Sigmoid colon (tissue), 7 donors: ENCODE data around the gene GSG1L. TPM values are rescaled to one million over a fixed set of nuclear protein-coding genes. Genes with fewer than 3 reads are reported as not detected.

Experiments
- DNase-seq: peaks from one replicate; pipeline ENCODE4 v3.0.0-alpha.2; 2019
- H3K27ac ChIP-seq, 4 donors: fragments of 200-600 bp; sonication (generic); one replicate each; pipeline ENCODE4 v1.5.1; 2016 to 2019; ENCODE audit warnings: mild to moderate bottlenecking in 1 of 4
- H3K27me3 ChIP-seq, 3 donors: fragments of 200-600 bp; sonication (generic); one replicate each; pipeline ENCODE4 v1.5.1; 2019; ENCODE audit warnings: mild to moderate bottlenecking in 1 of 3
- H3K36me3 ChIP-seq, 4 donors: fragments of 200-600 bp; sonication (generic); one replicate each; pipeline ENCODE4 v1.5.1; 2016 to 2019
- H3K4me1 ChIP-seq, 4 donors: fragments of 200-600 bp; sonication (generic); one replicate each; pipeline ENCODE4 v1.5.1; 2017 to 2019
- H3K4me3 ChIP-seq, 4 donors: fragments of 200-600 bp; sonication (generic); one replicate each; pipeline ENCODE4 v1.5.1; 2017 to 2019; ENCODE audit warnings: mild to moderate bottlenecking in 2 of 4, moderate library complexity in 1 of 4
- H3K9me3 ChIP-seq, 4 donors: fragments of 200-600 bp in 3 of 4; sonication (generic) in 3 of 4; one replicate each; pipeline versions ENCODE4 v1.5.1 to v1.6.1; 2013 to 2019
- EP300 ChIP-seq, 4 donors: sonication (generic); formaldehyde crosslinking; IDR thresholded peaks; one replicate each; pipeline ENCODE4 v1.6.1; 2017; ENCODE audit warnings: antibody characterized with exemption in 4 of 4
- POLR2A ChIP-seq, 2 donors: fragments of 450-650 bp; IDR thresholded peaks; one replicate each; pipeline ENCODE4 v1.6.1; 2016; ENCODE audit warnings: antibody characterized with exemption in 2 of 2, mild to moderate bottlenecking in 2 of 2, moderate library complexity in 2 of 2
- POLR2AphosphoS5 ChIP-seq, 4 donors: sonication (generic); formaldehyde crosslinking; IDR thresholded peaks; one replicate each; pipeline ENCODE4 v1.6.1; 2017; ENCODE audit warnings: antibody characterized with exemption in 4 of 4
- WGBS, 2 donors: extraction: QIAGEN DNeasy Blood & Tissue Kit; methylation state at CpG; one replicate each; pipeline ENCODE4 v1.1.7; 2013; 5-methylcytosine and 5-hydroxymethylcytosine counted together
- intact Hi-C: fragments of 100-400 bp; cut with DNase I; formaldehyde crosslinking; loops from one replicate; pipeline ENCODE4 v1.15.1; 2023
- polyA plus RNA-seq, 3 donors: library from polyadenylated mRNA; stranded (reverse); fragments of 200-250 nt; gene quantifications; one replicate each; pipeline ENCODE4 v1.2.3, GENCODE V29; 2013
- total RNA-seq, 4 donors: library from RNA; depleted of rRNA; stranded (reverse); fragments of >200 nt; gene quantifications; one replicate each; pipeline ENCODE4 v1.1.0, GENCODE V29; 2016
- TF ChIP-seq, protein P1 (sequence below), 4 experiments: fragments of 450-650 bp in 3 of 4; fragments of 200-600 bp in 1 of 4; IDR thresholded peaks; one replicate each; pipeline ENCODE4 v1.5.1; 2016 to 2019; ENCODE audit warnings: antibody characterized with exemption in 4 of 4, mild to moderate bottlenecking in 3 of 4, moderate library complexity in 2 of 4
- donor health status: healthy with polysubstance abuse.
- donor health status: Bipolar disorder and iron deficiency.
- donor health status: healthy.

GSG1L gene
- total and polyA plus RNA-seq, 7 donors = 0.25 to 0.66 (median 0.36) TPM; not detected in 2

DNA sequence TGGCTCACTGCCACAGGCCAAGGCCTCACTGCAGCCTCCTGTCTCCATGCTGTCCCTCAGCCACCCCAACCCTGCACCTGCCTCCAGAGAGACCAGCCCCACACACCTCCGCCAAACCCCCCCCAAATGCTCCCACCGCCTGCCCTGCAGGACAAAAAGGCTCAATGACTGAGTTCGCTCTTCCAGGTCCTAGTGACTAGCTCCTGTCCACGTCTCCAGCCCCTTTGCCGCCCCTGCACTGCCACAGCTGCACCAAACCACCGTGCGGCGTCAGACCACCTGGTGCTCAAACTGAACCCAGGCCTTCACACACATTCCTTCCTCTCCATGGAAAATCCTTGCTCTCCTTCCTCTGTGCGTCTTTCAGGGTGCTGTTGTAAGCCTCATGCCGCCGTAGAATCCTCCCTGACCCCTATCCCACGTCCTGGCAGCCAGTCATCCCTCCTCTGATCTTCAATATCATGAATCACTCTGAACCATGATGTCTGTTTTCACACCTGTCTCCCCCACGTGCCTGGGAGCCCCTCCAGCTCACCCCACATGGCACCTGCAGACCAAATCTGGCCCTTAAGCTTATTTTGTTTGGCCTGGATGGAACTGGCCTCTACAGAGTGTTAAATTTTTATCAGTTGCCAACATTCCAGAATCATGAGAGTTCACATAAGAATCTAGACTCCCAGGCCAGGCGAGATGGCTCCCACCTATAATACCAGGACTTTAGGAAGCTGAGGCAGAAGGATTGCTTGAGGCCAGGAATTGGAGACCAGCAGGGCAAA lies 4.3 kb upstream of the GSG1L start:
- H3K36me3 ChIP-seq = no peaks in the 10 kb centered on the region
- intact Hi-C loops = loop anchor here (10.0 kb wide), 1 partner anchor 373 kb away; no protein-coding TSS in a partner anchor
- H3K4me1 ChIP-seq = peaks cover 0 to 10% (median 6%) of the 10 kb centered on the region in 4 donors
- H3K27me3 ChIP-seq = peaks cover 7 to 23% (median 15%) of the 10 kb centered on the region in 3 donors
- TF ChIP-seq EP300 (IDR thresholded peaks at IDR 0.05) = no peak
- TF ChIP-seq, protein P1, sequence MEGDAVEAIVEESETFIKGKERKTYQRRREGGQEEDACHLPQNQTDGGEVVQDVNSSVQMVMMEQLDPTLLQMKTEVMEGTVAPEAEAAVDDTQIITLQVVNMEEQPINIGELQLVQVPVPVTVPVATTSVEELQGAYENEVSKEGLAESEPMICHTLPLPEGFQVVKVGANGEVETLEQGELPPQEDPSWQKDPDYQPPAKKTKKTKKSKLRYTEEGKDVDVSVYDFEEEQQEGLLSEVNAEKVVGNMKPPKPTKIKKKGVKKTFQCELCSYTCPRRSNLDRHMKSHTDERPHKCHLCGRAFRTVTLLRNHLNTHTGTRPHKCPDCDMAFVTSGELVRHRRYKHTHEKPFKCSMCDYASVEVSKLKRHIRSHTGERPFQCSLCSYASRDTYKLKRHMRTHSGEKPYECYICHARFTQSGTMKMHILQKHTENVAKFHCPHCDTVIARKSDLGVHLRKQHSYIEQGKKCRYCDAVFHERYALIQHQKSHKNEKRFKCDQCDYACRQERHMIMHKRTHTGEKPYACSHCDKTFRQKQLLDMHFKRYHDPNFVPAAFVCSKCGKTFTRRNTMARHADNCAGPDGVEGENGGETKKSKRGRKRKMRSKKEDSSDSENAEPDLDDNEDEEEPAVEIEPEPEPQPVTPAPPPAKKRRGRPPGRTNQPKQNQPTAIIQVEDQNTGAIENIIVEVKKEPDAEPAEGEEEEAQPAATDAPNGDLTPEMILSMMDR (IDR thresholded peaks at IDR 0.05) = no peak
- no peak for TF ChIP-seq POLR2AphosphoS5 (IDR thresholded peaks at IDR 0.05)
- TF ChIP-seq POLR2A (IDR thresholded peaks at IDR 0.05) = no peak
- H3K4me3 ChIP-seq = no peak overlapping the region
- H3K9me3 ChIP-seq = no peaks in the 10 kb centered on the region
- no peak overlapping the region for H3K27ac ChIP-seq
- no peak for DNase-seq
- WGBS, 2 donors = 81 to 83% methylated on average over 14 of the region's 14 CpGs

DNA sequence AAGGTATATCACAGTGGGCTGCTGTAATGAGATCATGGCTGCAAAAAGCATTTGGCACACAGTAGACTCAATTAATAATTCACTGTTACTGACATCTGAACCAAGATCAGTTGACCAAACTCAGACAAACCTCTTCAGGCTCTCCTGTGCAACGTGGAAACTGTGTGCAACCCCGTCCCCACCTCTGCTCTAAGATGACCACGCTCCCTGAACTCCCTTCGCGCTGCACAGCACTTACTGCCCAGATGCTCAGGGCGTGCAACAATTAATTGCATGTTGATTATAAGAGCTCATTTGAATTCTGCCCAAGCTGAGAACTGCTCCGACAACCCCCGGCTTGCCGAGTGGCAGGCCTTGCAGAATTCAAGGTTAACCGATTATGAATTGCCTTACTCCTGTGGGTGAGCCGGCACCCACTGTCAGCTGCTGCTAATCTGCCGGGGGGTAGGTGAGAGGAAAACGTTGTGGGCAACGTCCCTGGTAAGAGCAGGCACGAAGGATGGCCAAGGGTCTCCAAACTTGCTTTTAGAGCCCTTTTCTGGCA lies 1.3 kb upstream of the GSG1L start:
- no peak overlapping the region for H3K4me3 ChIP-seq
- no peak overlapping the region for H3K27ac ChIP-seq
- intact Hi-C loops = loop anchor here (10.0 kb wide), 1 partner anchor 370 kb away; no protein-coding TSS in a partner anchor
- no peak for DNase-seq
- TF ChIP-seq POLR2A (IDR thresholded peaks at IDR 0.05) = no peak
- TF ChIP-seq POLR2AphosphoS5 (IDR thresholded peaks at IDR 0.05) = no peak
- TF ChIP-seq EP300 (IDR thresholded peaks at IDR 0.05) = no peak
- H3K27me3 ChIP-seq = peaks cover 13 to 53% (median 33%) of the 10 kb centered on the region in 3 donors
- H3K36me3 ChIP-seq = no peaks in the 10 kb centered on the region
- 67 to 80% methylated on average over 15 of the region's 15 CpGs for WGBS, 2 donors
- peaks cover 0 to 15% (median 9%) of the 10 kb centered on the region in 4 donors for H3K4me1 ChIP-seq
- H3K9me3 ChIP-seq = no peaks in the 10 kb centered on the region

DNA sequence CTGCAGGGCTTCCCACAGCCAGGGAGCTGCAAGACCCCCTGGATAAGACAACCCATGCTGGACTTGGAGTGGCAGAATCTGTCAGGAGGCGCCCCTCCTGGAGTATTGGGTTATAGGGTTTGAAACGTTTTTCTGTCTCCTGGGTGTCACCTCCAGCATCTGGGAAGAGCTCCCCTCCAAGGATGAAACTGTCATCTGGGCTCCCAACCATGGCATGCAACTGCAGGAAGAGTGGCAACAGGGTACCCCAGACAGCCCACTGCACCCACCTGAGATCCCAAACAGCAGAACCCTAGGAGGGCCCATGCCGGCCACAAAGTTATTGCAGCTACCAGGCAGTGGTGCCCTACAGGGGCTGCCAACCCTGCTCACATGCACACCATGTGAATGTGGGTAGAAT lies 636 bp upstream of the GSG1L start:
- DNase-seq = no peak
- peaks cover 0 to 15% (median 9%) of the 10 kb centered on the region in 4 donors for H3K4me1 ChIP-seq
- H3K27me3 ChIP-seq = peaks cover 13 to 60% (median 33%) of the 10 kb centered on the region in 3 donors
- H3K27ac ChIP-seq = no peak overlapping the region
- H3K9me3 ChIP-seq = no peaks in the 10 kb centered on the region
- 40 to 63% methylated on average over 3 of the region's 3 CpGs for WGBS, 2 donors
- no peaks in the 10 kb centered on the region for H3K36me3 ChIP-seq
- H3K4me3 ChIP-seq = no peak overlapping the region
- intact Hi-C loops = loop anchor here (10.0 kb wide), 1 partner anchor 369 kb away; no protein-coding TSS in a partner anchor
- no peak for TF ChIP-seq POLR2AphosphoS5 (IDR thresholded peaks at IDR 0.05)
- no peak for TF ChIP-seq POLR2A (IDR thresholded peaks at IDR 0.05)
- no peak for TF ChIP-seq EP300 (IDR thresholded peaks at IDR 0.05)
- TF ChIP-seq, protein P1 (IDR thresholded peaks at IDR 0.05) = no peak

DNA sequence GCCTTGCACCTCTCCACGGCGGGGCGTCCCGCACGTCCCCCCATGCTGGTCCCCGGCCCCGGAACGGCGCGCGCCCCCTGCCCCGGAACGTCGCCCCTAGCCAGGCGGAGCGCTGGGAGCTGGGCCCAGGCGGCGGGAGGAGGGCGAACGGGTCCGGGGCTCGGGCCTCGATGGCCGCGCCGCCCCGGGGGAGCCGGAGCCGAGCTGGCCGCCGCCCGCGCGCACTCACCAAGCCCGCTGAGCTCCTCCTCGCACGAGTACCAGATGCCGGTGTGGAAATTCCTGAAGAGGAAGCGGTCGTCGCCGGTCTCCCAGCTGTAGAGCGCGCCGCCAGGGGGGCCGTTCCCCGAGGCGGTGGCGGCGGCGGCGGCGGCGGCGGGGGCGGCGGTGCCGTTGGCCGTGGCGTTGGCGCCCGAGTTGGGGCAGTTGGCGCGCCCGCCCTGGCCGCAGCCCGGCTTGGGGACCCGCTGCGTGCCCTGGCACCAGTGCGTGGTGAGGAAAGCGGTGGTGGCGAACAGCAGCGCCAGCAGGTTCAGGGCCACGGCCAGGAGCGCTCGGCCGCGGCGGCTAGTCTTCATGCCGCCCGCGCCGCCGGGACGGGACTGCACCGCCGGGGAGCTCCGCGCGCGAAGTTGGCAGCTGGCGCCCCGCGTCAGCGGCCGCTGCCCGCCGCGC lies 530 bp downstream of the GSG1L start:
- Histone ChIP-seq H3K27me3 (peaks cover 13 to 69% (median 36%) of the 10 kb centered on the region in 3 donors), H3K4me3 (peak overlapping the region in 3 of 4 donors; percentile 20 to 33 (median 28)), H3K36me3 (no peaks in the 10 kb centered on the region), H3K4me1 (peaks cover 0 to 15% (median 8%) of the 10 kb centered on the region in 4 donors), H3K9me3 (no peaks in the 10 kb centered on the region), H3K27ac (no peak overlapping the region)
- TF ChIP-seq POLR2A (IDR thresholded peaks at IDR 0.05) (no peak), EP300 (IDR thresholded peaks at IDR 0.05) (no peak), POLR2AphosphoS5 (IDR thresholded peaks at IDR 0.05) (no peak)
- TF ChIP-seq, protein P1 (IDR thresholded peaks at IDR 0.05) = no peak
- WGBS, 2 donors = 1 to 2% methylated on average over 99 of the region's 99 CpGs
- intact Hi-C loops = loop anchor here (10.0 kb wide), 1 partner anchor 368 kb away; no protein-coding TSS in a partner anchor
- no peak for DNase-seq
